EH (cell line): ENCODE results near the gene PDE6G.

Source experiments
- DNase-seq: peaks from one replicate; pipeline ENCODE4 v3.0.0-alpha.2; 2015; ENCODE audit warnings: low read depth

PDE6G gene

GRCh38 chr17:81687770-81688541 lies 31.6 kb upstream of the PDE6G start:
- no peak for DNase-seq

- no peak for DNase-seq
Observed at GRCh38 chr17:81686614-81687013, 30.3 kb upstream of the PDE6G start.

- DNase-seq, result peak; percentile 74
Observed at GRCh38 chr17:81685108-81685507, 28.8 kb upstream of the PDE6G start.

- DNase-seq, result no peak
Observed at GRCh38 chr17:81684442-81684911, 28.1 kb upstream of the PDE6G start.

- peak; percentile 98 for DNase-seq
Observed at GRCh38 chr17:81683584-81684441, 27.5 kb upstream of the PDE6G start, which contains the start of the genes ARL16 and HGS. TSS of gene ARL16 (minus strand) at chr17:81683797. CDS start at chr17:81683753, 44 bp downstream. TSS of gene HGS (plus strand) at chr17:81684011. CDS start at chr17:81684067, 56 bp downstream.

GRCh38 chr17:81683208-81683583 lies 26.9 kb upstream of the PDE6G start:
- DNase-seq, result no peak

GRCh38 chr17:81682565-81683207 lies 26.3 kb upstream of the PDE6G start:
- peak; percentile 18 for DNase-seq

- DNase-seq, result no peak
Observed at GRCh38 chr17:81681672-81682071, 25.3 kb upstream of the PDE6G start.

- DNase-seq, result no peak
Observed at GRCh38 chr17:81680150-81680549, 23.8 kb upstream of the PDE6G start.

- no peak for DNase-seq
Observed at GRCh38 chr17:81676906-81677305, 20.6 kb upstream of the PDE6G start.

GRCh38 chr17:81675515-81676221 lies 19.3 kb upstream of the PDE6G start:
- DNase-seq, result peak; percentile 51

GRCh38 chr17:81673561-81674258 lies 17.4 kb upstream of the PDE6G start:
- no peak for DNase-seq

GRCh38 chr17:81672954-81673353 lies 16.6 kb upstream of the PDE6G start:
- no peak for DNase-seq

- DNase-seq, result no peak
Observed at GRCh38 chr17:81672504-81672903, 16.2 kb upstream of the PDE6G start.

- no peak for DNase-seq
Observed at GRCh38 chr17:81667754-81668153, 11.4 kb upstream of the PDE6G start.

GRCh38 chr17:81666342-81667191 lies 10.2 kb upstream of the PDE6G start, which contains the start of the genes CCDC137 and OXLD1:
TSS of gene CCDC137 (plus strand) at chr17:81666737. CDS start at chr17:81666767, 30 bp downstream.
TSS of gene OXLD1 (minus strand) at chr17:81666605. CDS start at chr17:81666577, 28 bp downstream.
- DNase-seq, result peak; percentile 97

- no peak for DNase-seq
Observed at GRCh38 chr17:81666092-81666341, 9.7 kb upstream of the PDE6G start.

- peak; percentile 23 for DNase-seq
Observed at GRCh38 chr17:81665205-81666091, 9.1 kb upstream of the PDE6G start.

- DNase-seq, result no peak
Observed at GRCh38 chr17:81664051-81664470, 7.7 kb upstream of the PDE6G start.
